SK-N-SH (cell line): ENCODE data around the gene CYB5D1. TPM values are rescaled to one million over a fixed set of nuclear protein-coding genes. Genes with fewer than 3 reads are reported as not detected.

Experiments
- CTCF ChIA-PET: fragments of 300-600, 350-600 bp; formaldehyde crosslinking; extraction: SDS; loops from one replicate; lab custom pipeline; 2021; lab: Yijun Ruan, JAX
- POLR2A ChIA-PET: fragments of 350-600 bp; sonication (Branson Sonifier 250); formaldehyde crosslinking; extraction: SDS; loops from one replicate; lab custom pipeline; 2020; ENCODE audit warnings: antibody characterized with exemption, inconsistent platforms; lab: Yijun Ruan, JAX
- DNase-seq: peaks from one replicate; pipeline ENCODE4 v3.0.0; 2012
- H2AFZ ChIP-seq: fragments of 200-600 bp; sonication (generic); 2 replicates; pipeline ENCODE4 v1.8.1; 2016; ENCODE audit warnings: antibody characterized with exemption, mild to moderate bottlenecking, low read depth
- H3F3A ChIP-seq: fragments of 200-600 bp; sonication (generic); replicated peaks from 2 replicates; pipeline ENCODE3; 2016; ENCODE audit warnings: antibody characterized with exemption, mild to moderate bottlenecking; ENCODE audit not compliant: insufficient read depth
- H3K27ac ChIP-seq, 2 experiments: fragments of 200-500 bp in 1 of 2; fragments of 200-600 bp in 1 of 2; sonication (Bioruptor generic) in 1 of 2; sonication (generic), shearing (Covaris generic) in 1 of 2; 2 replicates each; pipeline versions ENCODE4 v1.5.1 to v1.6.1; 2014 to 2016; ENCODE audit warnings: low read depth in 2 of 2, inconsistent platforms in 1 of 2, low read length in 1 of 2, mild to moderate bottlenecking in 1 of 2, mixed read lengths in 1 of 2
- H3K27me3 ChIP-seq: fragments of 200-600 bp; sonication (generic), shearing (Covaris generic); 2 replicates; pipeline ENCODE4 v1.6.1; 2016; ENCODE audit warnings: mixed run types; ENCODE audit not compliant: insufficient read depth
- H3K36me3 ChIP-seq, 2 experiments: fragments of 200-500 bp in 1 of 2; fragments of 200-600 bp in 1 of 2; sonication (Bioruptor generic) in 1 of 2; sonication (generic) in 1 of 2; replicated peaks in 1 of 2; 2 replicates each; pipeline versions ENCODE3 to v1.5.1; 2014 to 2016; ENCODE audit warnings: low read length in 1 of 2, mild to moderate bottlenecking in 1 of 2; ENCODE audit not compliant: insufficient read depth in 2 of 2, control insufficient read depth in 1 of 2
- H3K4me1 ChIP-seq, 2 experiments: fragments of 200-500 bp in 1 of 2; fragments of 200-600 bp in 1 of 2; sonication (Bioruptor generic) in 1 of 2; sonication (generic), shearing (Covaris generic) in 1 of 2; 2 replicates each; pipeline versions ENCODE4 v1.5.1 to v1.6.1; 2014 to 2016; ENCODE audit warnings: low read depth in 1 of 2, low read length in 1 of 2, mixed run types in 1 of 2; ENCODE audit not compliant: insufficient read depth in 2 of 2, control insufficient read depth in 1 of 2
- H3K4me2 ChIP-seq: fragments of 200-600 bp; sonication (generic), shearing (Covaris generic); 2 replicates; pipeline ENCODE4 v1.6.1; 2017; ENCODE audit warnings: mixed run types
- H3K4me3 ChIP-seq, 2 experiments: fragments of 200-500 bp in 1 of 2; fragments of 200-600 bp in 1 of 2; sonication (Bioruptor generic) in 1 of 2; sonication (generic), shearing (Covaris generic) in 1 of 2; 2 replicates each; pipeline versions ENCODE4 v1.5.1 to v1.8.1; 2014 to 2016; ENCODE audit warnings: low read depth in 2 of 2, inconsistent platforms in 1 of 2, low read length in 1 of 2, mild to moderate bottlenecking in 1 of 2, mixed read lengths in 1 of 2, moderate library complexity in 1 of 2
- H3K79me2 ChIP-seq: fragments of 200-600 bp; sonication (generic); 2 replicates; pipeline ENCODE4 v1.8.1; 2017; ENCODE audit warnings: mild to moderate bottlenecking; ENCODE audit not compliant: insufficient read depth
- H3K9ac ChIP-seq: fragments of 200-600 bp; sonication (generic); 2 replicates; pipeline ENCODE4 v1.6.1; 2017; ENCODE audit warnings: mixed run types
- H3K9me2 ChIP-seq: fragments of 200-600 bp; sonication (generic); 2 replicates; pipeline ENCODE4 v1.6.1; 2017; ENCODE audit warnings: mixed run types
- H3K9me3 ChIP-seq: fragments of 200-600 bp; sonication (generic); 2 replicates; pipeline ENCODE4 v1.6.1; 2017; ENCODE audit warnings: mixed run types, mild to moderate bottlenecking, moderate library complexity
- H4K20me1 ChIP-seq: fragments of 200-600 bp; sonication (generic); 2 replicates; pipeline ENCODE4 v1.6.1; 2017; ENCODE audit warnings: mild to moderate bottlenecking, mixed run types; ENCODE audit not compliant: insufficient read depth
- ELF1 ChIP-seq: IDR thresholded peaks from 2 replicates; pipeline ENCODE4 v1.4.0; 2012
- FOSL2 ChIP-seq: IDR thresholded peaks from 2 replicates; pipeline ENCODE4 v1.4.0; 2012; ENCODE audit warnings: low read depth, mild to moderate bottlenecking, moderate library complexity, borderline replicate concordance
- GABPA ChIP-seq: IDR thresholded peaks from 2 replicates; pipeline ENCODE4 v1.4.0; 2012; ENCODE audit warnings: low read depth, mild to moderate bottlenecking
- GATA2 ChIP-seq: sonication (generic); formaldehyde crosslinking; IDR thresholded peaks from 2 replicates; pipeline ENCODE4 v1.5.0; 2020; ENCODE audit warnings: mild to moderate bottlenecking, missing genetic modification reagents
- MAX ChIP-seq: IDR thresholded peaks from 2 replicates; pipeline ENCODE4 v1.4.0; 2012; ENCODE audit warnings: low read depth
- MXI1 ChIP-seq: IDR thresholded peaks from 2 replicates; pipeline ENCODE4 v1.6.1; 2012; ENCODE audit warnings: mild to moderate bottlenecking, low read depth, low read length, improper control_type of control experiment
- NRF1 ChIP-seq: IDR thresholded peaks from 2 replicates; pipeline ENCODE4 v1.6.1; 2012; ENCODE audit warnings: low read depth, mild to moderate bottlenecking, low read length
- POLR2AphosphoS5 ChIP-seq: IDR thresholded peaks from 2 replicates; pipeline ENCODE4 v1.6.1; 2012; ENCODE audit warnings: low read depth, low read length
- REST ChIP-seq: IDR thresholded peaks from 2 replicates; pipeline ENCODE4 v1.6.1; 2012; ENCODE audit warnings: mild to moderate bottlenecking, low read depth, low read length, moderate library complexity
- RFX5 ChIP-seq: IDR thresholded peaks from 2 replicates; pipeline ENCODE4 v1.6.1; 2012; ENCODE audit warnings: mild to moderate bottlenecking, improper control_type of control experiment, low read length
- TCF12 ChIP-seq: IDR thresholded peaks from 2 replicates; pipeline ENCODE4 v1.4.0; 2012
- USF1 ChIP-seq: IDR thresholded peaks from 2 replicates; pipeline ENCODE4 v1.4.0; 2012; ENCODE audit warnings: low read depth, borderline replicate concordance
- USF2 ChIP-seq: fragments of 150-350 bp; IDR thresholded peaks from 2 replicates; pipeline ENCODE4 v1.6.1; 2017; ENCODE audit warnings: antibody characterized with exemption, low read length, low read depth, borderline replicate concordance
- ZBTB33 ChIP-seq: IDR thresholded peaks from 2 replicates; pipeline ENCODE4 v1.4.0; 2012; ENCODE audit warnings: low read depth, borderline replicate concordance
- WGBS: methylation state at CpG from one replicate; pipeline ENCODE4 v1.1.6; 2017; ENCODE audit warnings: low lambda C conversion rate; 5-methylcytosine and 5-hydroxymethylcytosine counted together
- polyA plus RNA-seq, 3 experiments: library from polyadenylated mRNA; depleted of rRNA; stranded (reverse); fragments of >200 nt; gene quantifications; 2 replicates each; pipeline ENCODE4 v1.2.3, GENCODE V29; 2012

Gene CYB5D1
- polyA plus RNA-seq, 1 of the 3 experiments (the other 2 are of a cell fraction) = 8.8 TPM

- Histone ChIP-seq H3K9me3 (no peaks in the 10 kb centered on the region), H3K9ac (no peak overlapping the region), H3K9me2 (no peaks in the 10 kb centered on the region), H4K20me1 (peaks cover 41% of the 10 kb centered on the region), H3K36me3 (peaks cover 25 to 52% of the 10 kb centered on the region in 2 experiments), H2AFZ (no peak overlapping the region), H3K27me3 (no peaks in the 10 kb centered on the region), H3K4me3 (no peak overlapping the region), H3K4me1 (peaks cover 8 to 21% of the 10 kb centered on the region in 2 experiments; a peak in 2 of 4 replicates), H3K27ac (no peak overlapping the region), H3K79me2 (peaks cover 30% of the 10 kb centered on the region), H3F3A (peaks cover 33% of the 10 kb centered on the region), H3K4me2 (no peak overlapping the region)
- ChIA-PET POLR2A (interaction anchor here (0.6 kb wide), 1 partner anchor 24 kb away, joined by 3 read pairs; no protein-coding TSS in a partner anchor), CTCF (interaction anchor here (0.6 to 5.7 kb wide), 3 partner anchors 13 to 271 kb away, joined by 3 to 58 read pairs (median 19); partner anchors contain the start of gene KDM6B)
- no peak for DNase-seq
- 92% methylated on average over 16 of the region's 34 CpGs for WGBS
- TF ChIP-seq GABPA (no peak), USF1 (no peak), MXI1 (no peak), FOSL2 (no peak), USF2 (no peak), NRF1 (no peak), POLR2AphosphoS5 (no peak), MAX (no peak), RFX5 (no peak), TCF12 (no peak), REST (no peak), ZBTB33 (no peak), ELF1 (no peak), GATA2 (no peak)
- TF ChIP-seq, all 33 proteins: peak for 0
These were observed 10.8 kb upstream of the CYB5D1 start for GRCh38 chr17:7846765-7847661.
